H1 (cell line): ENCODE measurements around the gene NKIRAS2. TPM values are rescaled to one million over a fixed set of nuclear protein-coding genes. Genes with fewer than 3 reads are reported as not detected.
"Not testable (repeated sequence)": the region's sequence is repeated elsewhere in the genome, so short reads cannot be mapped to it uniquely, and the experiment has no call there.

ENCODE experiments used
- CTCF ChIA-PET: fragments of 300-600 bp; sonication (Branson Sonifier 250); formaldehyde crosslinking; loops from one replicate; lab custom pipeline; 2021; ENCODE audit not compliant: partially characterized antibody; lab: Charles Lee
- POLR2A ChIA-PET: fragments of 300-600 bp; sonication (Branson Sonifier 250); formaldehyde crosslinking; loops from one replicate; lab custom pipeline; 2021; ENCODE audit warnings: inconsistent platforms; ENCODE audit not compliant: partially characterized antibody; lab: Charles Lee
- DNase-seq, 2 experiments: peaks; one replicate each; pipeline versions ENCODE4 v3.0.0 to v3.0.0-alpha.2; 2010 to 2022; ENCODE audit warnings: low spot score in 2 of 2, low read depth in 1 of 2, mixed read lengths in 1 of 2
- FAIRE-seq: peaks from 2 replicates; lab custom pipeline; 2011; peaks lifted over from hg19 to GRCh38; lab: Jason Lieb, UNC
- H2AFZ ChIP-seq: 2 replicates; pipeline ENCODE4 v1.8.1; 2012; ENCODE audit warnings: low read length, inconsistent platforms
- H2AK5ac ChIP-seq: 2 replicates; pipeline ENCODE4 v1.6.1; 2013; ENCODE audit warnings: low read depth, low read length
- H2BK120ac ChIP-seq: replicated peaks from 2 replicates; pipeline ENCODE3; 2013; ENCODE audit warnings: low read depth, low read length, inconsistent platforms
- H2BK12ac ChIP-seq: 2 replicates; pipeline ENCODE4 v1.6.1; 2013; ENCODE audit warnings: low read depth, low read length
- H2BK15ac ChIP-seq: 2 replicates; pipeline ENCODE4 v1.6.1; 2013; ENCODE audit warnings: low read length
- H2BK20ac ChIP-seq: 2 replicates; pipeline ENCODE4 v1.6.1; 2013; ENCODE audit warnings: low read length
- H2BK5ac ChIP-seq: 2 replicates; pipeline ENCODE4 v1.6.1; 2013; ENCODE audit warnings: low read depth, low read length
- H3K14ac ChIP-seq: 2 replicates; pipeline ENCODE4 v1.6.1; 2013; ENCODE audit warnings: inconsistent platforms; ENCODE audit not compliant: insufficient read length
- H3K18ac ChIP-seq: 2 replicates; pipeline ENCODE4 v1.6.1; 2013; ENCODE audit warnings: low read length; ENCODE audit errors: extremely low read depth
- H3K23ac ChIP-seq: 2 replicates; pipeline ENCODE4 v1.6.1; 2013; ENCODE audit warnings: inconsistent platforms; ENCODE audit not compliant: insufficient read length
- H3K23me2 ChIP-seq: 2 replicates; pipeline ENCODE4 v1.6.1; 2013; ENCODE audit warnings: low read depth, low read length
- H3K27ac ChIP-seq: 2 replicates; pipeline ENCODE4 v1.6.1; 2011; ENCODE audit warnings: low read depth, low read length, inconsistent platforms
- H3K27me3 ChIP-seq, 4 experiments: replicated peaks in 1 of 4; 1 replicate in 1 of 4; 2 replicates in 3 of 4; pipeline versions ENCODE4 v1.6.1 to v1.8.1; 2011 to 2013; ENCODE audit warnings: low read length in 3 of 4, mild to moderate bottlenecking in 3 of 4, inconsistent platforms in 2 of 4, mixed read lengths in 2 of 4, moderate library complexity in 1 of 4; ENCODE audit not compliant: control insufficient read depth in 3 of 4, insufficient read depth in 3 of 4; ENCODE audit errors: extremely low read depth in 1 of 4
- H3K36me3 ChIP-seq, 4 experiments: 2 replicates each; pipeline versions ENCODE4 v1.6.1 to v1.8.1; 2011 to 2013; ENCODE audit warnings: mild to moderate bottlenecking in 4 of 4, low read length in 3 of 4, moderate library complexity in 2 of 4, control low read depth in 1 of 4, inconsistent platforms in 1 of 4; ENCODE audit not compliant: insufficient read depth in 4 of 4, control insufficient read depth in 2 of 4
- H3K4ac ChIP-seq: replicated peaks from 2 replicates; pipeline ENCODE3; 2013; ENCODE audit warnings: low read length, low read depth, mixed read lengths, inconsistent platforms; ENCODE audit not compliant: insufficient read length
- H3K4me1 ChIP-seq, 4 experiments: replicated peaks in 1 of 4; 1 replicate in 1 of 4; 2 replicates in 3 of 4; pipeline versions ENCODE4 v1.6.1 to v1.8.1; 2011 to 2013; ENCODE audit warnings: low read length in 3 of 4, inconsistent platforms in 2 of 4, mixed read lengths in 1 of 4; ENCODE audit not compliant: insufficient read depth in 4 of 4, control insufficient read depth in 3 of 4
- H3K4me2 ChIP-seq, 2 experiments: 2 replicates each; pipeline versions ENCODE4 v1.6.1 to v1.8.1; 2011 to 2013; ENCODE audit warnings: low read depth in 2 of 2, low read length in 2 of 2, control low read depth in 1 of 2, inconsistent platforms in 1 of 2, mild to moderate bottlenecking in 1 of 2; ENCODE audit not compliant: insufficient read depth in 1 of 2
- H3K4me3 ChIP-seq, 4 experiments: fragments of 200-600, 300-600 bp in 1 of 4; sonication (generic), shearing (Covaris generic), sonication (Bioruptor Twin) in 1 of 4; 2 replicates each; pipeline versions ENCODE4 v1.5.1 to v1.8.1; 2011 to 2016; ENCODE audit warnings: low read length in 4 of 4, low read depth in 3 of 4, control low read depth in 2 of 4, inconsistent platforms in 2 of 4, mild to moderate bottlenecking in 2 of 4, mixed read lengths in 1 of 4, moderate library complexity in 1 of 4; ENCODE audit not compliant: insufficient read depth in 2 of 4; ENCODE audit errors: extremely low read depth in 1 of 4
- H3K56ac ChIP-seq: replicated peaks from 2 replicates; pipeline ENCODE3; 2013; ENCODE audit warnings: low read depth, mild to moderate bottlenecking, mixed read lengths, low read length, inconsistent platforms; ENCODE audit not compliant: insufficient read length
- H3K79me1 ChIP-seq: 2 replicates; pipeline ENCODE4 v1.6.1; 2013; ENCODE audit warnings: low read depth, low read length, control low read depth
- H3K79me2 ChIP-seq, 2 experiments: 2 replicates each; pipeline versions ENCODE4 v1.6.1 to v1.8.1; 2012 to 2013; ENCODE audit warnings: low read length in 2 of 2, mild to moderate bottlenecking in 2 of 2, inconsistent platforms in 1 of 2; ENCODE audit not compliant: insufficient read depth in 2 of 2, control insufficient read depth in 1 of 2
- H3K9ac ChIP-seq, 4 experiments: replicated peaks in 1 of 4; 1 replicate in 1 of 4; 2 replicates in 3 of 4; pipeline versions ENCODE4 v1.6.1 to v1.8.1; 2011 to 2013; ENCODE audit warnings: low read depth in 3 of 4, low read length in 3 of 4, control low read depth in 2 of 4, mild to moderate bottlenecking in 2 of 4, moderate library complexity in 2 of 4, inconsistent platforms in 1 of 4; ENCODE audit errors: extremely low read depth in 1 of 4
- H3K9me3 ChIP-seq, 2 experiments: 2 replicates each; pipeline versions ENCODE4 v1.6.1 to v1.8.1; 2012 to 2013; ENCODE audit warnings: mild to moderate bottlenecking in 2 of 2, moderate library complexity in 2 of 2, control low read depth in 1 of 2, inconsistent platforms in 1 of 2, low read depth in 1 of 2, low read length in 1 of 2, mixed read lengths in 1 of 2; ENCODE audit not compliant: insufficient read depth in 2 of 2
- H4K20me1 ChIP-seq, 2 experiments: replicated peaks in 1 of 2; 2 replicates each; pipeline versions ENCODE3 to v1.8.1; 2011 to 2013; ENCODE audit warnings: inconsistent platforms in 2 of 2, low read length in 2 of 2, mild to moderate bottlenecking in 1 of 2; ENCODE audit not compliant: insufficient read depth in 2 of 2, control insufficient read depth in 1 of 2
- H4K5ac ChIP-seq: 2 replicates; pipeline ENCODE4 v1.6.1; 2013; ENCODE audit warnings: low read length, low read depth, mixed read lengths, inconsistent platforms; ENCODE audit not compliant: insufficient read length
- H4K8ac ChIP-seq: 2 replicates; pipeline ENCODE4 v1.8.0; 2013; ENCODE audit warnings: mild to moderate bottlenecking, moderate library complexity, low read length, inconsistent platforms; ENCODE audit not compliant: insufficient read depth; ENCODE audit errors: extremely low read depth
- H4K91ac ChIP-seq: replicated peaks from 2 replicates; pipeline ENCODE3; 2013; ENCODE audit warnings: low read length, mixed read lengths, inconsistent platforms; ENCODE audit not compliant: insufficient read length
- KDM4A ChIP-seq: IDR thresholded peaks from one replicate; pipeline ENCODE4 v1.7.1; 2012; ENCODE audit warnings: low read depth, mild to moderate bottlenecking, moderate library complexity, low read length, inconsistent platforms; ENCODE audit not compliant: severe bottlenecking
- SIRT6 ChIP-seq: IDR thresholded peaks from one replicate; pipeline ENCODE4 v1.7.1; 2012; ENCODE audit warnings: low read length, inconsistent platforms
- SUZ12 ChIP-seq: fragments of 200-600 bp; sonication (generic); IDR thresholded peaks from 2 replicates; pipeline ENCODE4 v1.6.1; 2012; ENCODE audit warnings: mild to moderate bottlenecking, inconsistent platforms, low read length, moderate library complexity, mixed read lengths
- TEAD4 ChIP-seq: IDR thresholded peaks from 2 replicates; pipeline ENCODE4 v1.6.1; 2012; ENCODE audit warnings: low read depth, low read length, inconsistent platforms, mixed read lengths
- WGBS, 2 experiments: shearing (Covaris generic) in 1 of 2; methylation state at CpG; one replicate each; pipeline versions ENCODE4 v1.1.6 to v1.1.7; 2013 to 2015; ENCODE audit warnings: low lambda C conversion rate in 2 of 2, mixed read lengths in 2 of 2, inconsistent platforms in 1 of 2, low coverage in 1 of 2, missing lambda C conversion rate in 1 of 2; ENCODE audit not compliant: insufficient replicate concordance in 2 of 2, insufficient coverage in 1 of 2, insufficient read length in 1 of 2; ENCODE audit errors: extremely low coverage in 1 of 2, missing lambda C conversion rate in 1 of 2; 5-methylcytosine and 5-hydroxymethylcytosine counted together
- polyA plus RNA-seq, 7 experiments: library from polyadenylated mRNA; depleted of rRNA in 3 of 7; stranded (reverse) in 5 of 7; unstranded in 2 of 7; fragments of >200 nt in 5 of 7; fragments of 200-250 nt in 2 of 7; gene quantifications; 1 replicate in 5 of 7; 2 replicates in 1 of 7; 4 replicates in 1 of 7; pipeline versions ENCODE4 v1.2.1 to v1.2.3, GENCODE V29; 2011 to 2013; ENCODE audit warnings: missing spikeins in 2 of 7, mixed read lengths in 2 of 7
- total RNA-seq: library from RNA; stranded (reverse); fragmentation: NEBNext Ultra II Directional; extraction: Animal tissue kit (Norgen Biotek cat#: 25700); gene quantifications from 2 replicates; pipeline ENCODE4 v1.2.1, GENCODE V29; 2021
- TF ChIP-seq, protein P1 (sequence below): IDR thresholded peaks from 2 replicates; pipeline ENCODE4 v1.6.1; 2011; ENCODE audit warnings: low read length, improper control_type of control experiment

NKIRAS2 gene
- total and polyA plus RNA-seq, 2 of the 8 experiments (the other 6 are each of a cell fraction or from before 2014, with no cell fraction given): 34.5 to 51.1 TPM

DNA sequence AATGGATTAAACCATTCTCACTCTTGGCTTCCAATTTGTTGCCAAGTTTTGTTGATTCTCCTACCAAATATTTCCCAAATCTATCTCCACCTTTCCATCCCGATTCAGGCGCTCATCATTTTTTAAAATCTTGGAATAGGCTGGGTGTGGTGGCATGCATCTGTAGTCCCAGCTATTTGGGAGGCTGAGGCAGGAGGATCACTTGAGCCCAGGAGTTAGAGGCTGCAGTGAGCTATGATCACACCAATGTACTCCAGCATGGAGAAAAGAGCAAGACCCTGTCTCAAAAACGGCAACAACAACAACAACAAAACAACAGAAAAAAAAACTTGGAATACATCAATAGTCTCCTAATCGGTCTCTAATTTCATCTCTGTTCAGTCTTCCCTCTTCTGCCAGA, 902 bp upstream of the NKIRAS2 start (continued):
- TF ChIP-seq KDM4A: no peak
- TF ChIP-seq SIRT6: no peak
- TF ChIP-seq TEAD4: no peak
- TF ChIP-seq, protein P1, sequence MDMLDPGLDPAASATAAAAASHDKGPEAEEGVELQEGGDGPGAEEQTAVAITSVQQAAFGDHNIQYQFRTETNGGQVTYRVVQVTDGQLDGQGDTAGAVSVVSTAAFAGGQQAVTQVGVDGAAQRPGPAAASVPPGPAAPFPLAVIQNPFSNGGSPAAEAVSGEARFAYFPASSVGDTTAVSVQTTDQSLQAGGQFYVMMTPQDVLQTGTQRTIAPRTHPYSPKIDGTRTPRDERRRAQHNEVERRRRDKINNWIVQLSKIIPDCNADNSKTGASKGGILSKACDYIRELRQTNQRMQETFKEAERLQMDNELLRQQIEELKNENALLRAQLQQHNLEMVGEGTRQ: no peak
- TF ChIP-seq SUZ12: no peak

DNA sequence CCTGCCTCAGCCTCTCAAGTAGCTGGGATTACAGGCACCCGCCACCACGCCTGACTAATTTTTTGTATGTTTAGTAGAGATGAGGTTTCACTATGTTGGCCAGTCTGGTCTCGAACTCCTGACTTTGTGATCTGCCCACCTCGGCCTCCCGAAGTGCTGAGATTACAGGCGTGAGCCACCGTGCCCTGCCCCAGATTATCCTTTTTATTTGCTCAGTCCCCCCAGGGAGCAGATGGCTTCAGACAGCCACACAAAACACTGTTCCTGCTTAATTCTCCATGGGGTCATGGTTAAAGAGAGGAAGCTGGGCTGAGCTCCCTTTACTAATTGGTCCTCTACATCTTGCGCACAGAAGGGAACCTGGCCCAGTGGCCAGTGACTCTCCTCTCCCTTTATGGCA, 955 bp downstream of the NKIRAS2 start:
- H3K27me3 ChIP-seq, H3K9me3 ChIP-seq, H2BK120ac ChIP-seq, H3K4me1 ChIP-seq, H3K4ac ChIP-seq, H2AFZ ChIP-seq, H4K20me1 ChIP-seq, H3K79me1 ChIP-seq, H2BK12ac ChIP-seq, H3K9ac ChIP-seq, H2AK5ac ChIP-seq, H4K5ac ChIP-seq, DNase-seq, H4K8ac ChIP-seq, H4K91ac ChIP-seq, H3K18ac ChIP-seq, H2BK20ac ChIP-seq, H3K56ac ChIP-seq, H3K27ac ChIP-seq, H2BK5ac ChIP-seq, H2BK15ac ChIP-seq, H3K14ac ChIP-seq, H3K23ac ChIP-seq, FAIRE-seq: not testable (repeated sequence)
- Histone ChIP-seq H3K4me3 (peak overlapping the region; percentile 84 to 99 (median 89); a peak in 6 of 8 replicates), H3K23me2 (peaks cover 19% of the 10 kb centered on the region), H3K79me2 (peaks cover 16 to 27% of the 10 kb centered on the region in 2 experiments), H3K4me2 (peak overlapping the region; percentile 65 to 77; a peak in 3 of 4 replicates), H3K36me3 (peaks cover 13 to 30% (median 15%) of the 10 kb centered on the region in 4 experiments; a peak in 6 of 8 replicates)
- ChIA-PET CTCF (interaction anchor here (0.6 to 38.8 kb wide), 16 partner anchors 7 to 234 kb away, joined by 3 to 1084 read pairs (median 4); partner anchors contain the start of genes DHX58, HSPB9, KAT2A and ZNF385C), POLR2A (interaction anchor here (0.6 to 6.2 kb wide), 13 partner anchors 10 to 411 kb away, joined by 3 to 67 read pairs (median 4); partner anchors contain the start of genes CNP, DHX58, HAP1 and HSPB9)
- WGBS, 2 experiments: 94% methylated on average over 8 of the region's 8 CpGs; no CpG with 5 or more reads in 1 of the 2 experiments
